G401 (cell line): Measurements from ENCODE around the gene PIGR. TPM values are rescaled to one million over a fixed set of nuclear protein-coding genes. Genes with fewer than 3 reads are reported as not detected.

Experiments
- DNase-seq: peaks from one replicate; pipeline ENCODE4 v3.0.0-alpha.2; 2015; ENCODE audit warnings: low spot score
- in situ Hi-C: cut with HindIII; loops from 2 replicates; pipeline ENCODE4 v1.10.0; 2016; ENCODE audit warnings: low sequenced_read_pairs, mixed read lengths
- total RNA-seq: library from RNA; depleted of rRNA; stranded (reverse); fragments of >200 nt; shearing (Covaris generic); gene quantifications from 2 replicates; pipeline ENCODE4 v1.2.3, GENCODE V29; 2014

The PIGR gene
- total RNA-seq, 1 experiment from 2014 or later: not detected

DNA sequence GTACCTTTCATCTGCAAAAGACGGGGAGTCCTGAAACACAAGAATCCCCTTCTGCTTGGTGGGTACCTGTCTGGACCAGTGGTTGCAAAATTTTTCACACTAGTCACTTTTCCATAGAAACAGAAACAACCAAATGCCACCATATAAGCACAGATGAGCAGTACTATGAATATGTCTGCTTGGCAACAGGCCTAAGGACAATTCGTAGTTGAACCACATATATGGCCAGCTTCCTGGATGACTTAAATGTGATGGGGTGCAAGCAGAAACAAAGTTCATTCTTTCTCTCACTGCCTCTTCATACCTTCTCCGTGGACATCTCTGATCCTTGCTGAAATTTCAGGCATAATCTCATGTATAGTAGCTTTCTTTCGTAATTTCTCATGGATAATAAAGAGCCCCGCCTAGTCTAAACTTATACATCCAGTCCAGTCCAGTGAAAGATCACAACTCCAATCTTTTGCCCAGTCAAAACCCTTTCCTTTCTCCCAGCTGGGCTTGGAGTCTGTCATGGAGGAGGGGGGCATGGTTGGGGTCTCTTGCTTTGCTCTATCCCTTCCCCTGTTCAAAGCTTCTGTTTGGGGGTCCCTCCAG is 16.9 kb upstream of the PIGR start:
- in situ Hi-C loops: no loop called here
- no peak for DNase-seq

GRCh38 chr1:206962272-206962671 is 16.0 kb upstream of the PIGR start:
- no peak for DNase-seq
- in situ Hi-C loops: no loop called here

GRCh38 chr1:206961668-206962067 is 15.4 kb upstream of the PIGR start:
- DNase-seq: no peak
- in situ Hi-C loops: no loop called here

- in situ Hi-C loops: no loop called here
- no peak for DNase-seq
These were observed 14.6 kb upstream of the PIGR start for GRCh38 chr1:206960676-206961386.

DNA sequence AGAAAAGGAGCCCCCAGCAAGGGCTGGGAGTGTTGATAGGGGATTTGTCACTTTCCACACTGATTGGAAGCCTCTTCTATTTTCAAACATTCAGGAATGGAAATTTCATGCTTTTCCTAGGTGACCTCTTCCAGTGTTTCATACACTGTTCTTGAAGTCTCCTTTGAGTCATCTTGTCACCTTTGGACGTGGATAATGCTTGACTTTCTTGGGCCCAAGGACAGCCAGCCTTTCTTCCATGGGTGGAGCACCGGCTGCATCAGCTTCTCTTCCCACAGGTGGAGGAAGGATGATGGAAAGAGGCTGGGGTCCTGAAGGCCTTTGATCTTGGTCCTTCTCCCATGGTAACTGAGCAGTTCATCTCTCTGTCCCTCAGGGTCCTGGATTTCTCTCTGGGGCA is 11.9 kb upstream of the PIGR start:
- in situ Hi-C loops: no loop called here
- no peak for DNase-seq

- DNase-seq: no peak
- in situ Hi-C loops: no loop called here
These were observed 11.4 kb upstream of the PIGR start for GRCh38 chr1:206957639-206958038.

DNA sequence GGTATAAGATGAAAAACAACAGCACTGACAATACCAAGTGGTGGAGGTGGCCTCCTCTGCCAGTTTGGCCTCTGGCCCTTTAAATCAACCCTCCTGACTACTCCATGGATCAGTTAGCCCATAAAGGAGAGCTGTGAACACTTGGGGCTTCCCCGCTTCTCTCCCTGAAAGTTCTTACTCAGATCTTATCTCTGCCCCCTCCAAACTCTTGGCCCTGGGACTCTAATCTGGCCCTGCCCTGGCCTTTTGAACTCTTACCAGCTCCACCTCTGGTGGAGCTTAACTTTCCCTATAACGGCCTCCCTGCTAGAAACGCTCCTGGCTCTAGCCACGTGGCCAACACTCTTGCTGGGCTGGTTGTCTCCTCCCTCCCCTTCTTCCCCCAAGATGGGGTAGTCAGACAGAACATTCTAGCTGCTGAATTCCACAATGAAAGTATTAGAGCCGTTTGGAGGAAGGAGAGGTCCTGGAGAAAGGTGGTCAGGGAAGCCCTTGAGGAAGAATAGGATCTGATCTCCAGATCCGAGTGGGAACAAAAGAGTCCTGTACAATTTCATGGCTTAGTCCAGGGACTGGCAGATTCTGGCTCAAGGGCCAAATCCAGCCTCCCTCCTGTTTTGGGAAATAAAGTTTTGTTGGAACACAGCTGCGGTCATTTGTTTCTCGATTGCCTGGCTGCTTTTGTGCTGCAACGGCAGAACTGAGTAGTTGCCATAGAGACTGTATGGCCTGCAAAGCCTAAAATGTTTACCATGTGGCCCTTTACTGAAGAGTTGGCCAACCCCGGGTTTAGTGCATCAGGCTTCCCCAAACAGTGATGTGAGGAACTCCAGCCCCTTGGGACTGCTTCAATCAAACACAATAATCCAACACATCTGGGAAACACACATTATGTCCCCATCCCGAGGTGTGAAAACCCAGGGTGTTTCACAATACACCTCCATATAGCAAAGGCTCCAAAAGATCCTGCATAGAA is 9.5 kb upstream of the PIGR start:
- no peak for DNase-seq
- in situ Hi-C loops: no loop called here

GRCh38 chr1:206954459-206955342 is 8.4 kb upstream of the PIGR start:
- in situ Hi-C loops: no loop called here
- no peak for DNase-seq

GRCh38 chr1:206953626-206954025 is 7.4 kb upstream of the PIGR start:
- no peak for DNase-seq
- in situ Hi-C loops: no loop called here

DNA sequence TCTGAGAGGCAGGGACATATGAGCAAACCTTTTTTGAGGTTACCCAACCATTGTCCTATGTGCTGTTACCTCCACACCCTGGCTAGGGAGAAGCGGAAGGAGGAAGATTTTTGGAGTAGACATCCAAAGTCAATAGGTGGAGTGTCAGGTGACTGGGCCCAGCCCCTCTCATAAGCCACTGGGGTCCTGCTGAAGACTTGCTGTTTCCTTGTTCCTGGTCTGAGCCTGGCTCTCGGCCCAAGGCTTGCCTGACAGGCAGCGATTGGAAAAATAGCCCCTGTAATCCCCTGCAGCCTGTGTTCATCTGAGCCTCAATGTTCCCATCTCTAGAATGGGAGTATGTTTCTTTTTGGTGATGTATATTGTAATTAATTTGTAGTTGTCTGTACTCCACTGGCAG is 6.9 kb upstream of the PIGR start:
- no peak for DNase-seq
- in situ Hi-C loops: no loop called here

GRCh38 chr1:206952171-206952570 is 5.9 kb upstream of the PIGR start:
- DNase-seq: no peak
- in situ Hi-C loops: no loop called here

DNA sequence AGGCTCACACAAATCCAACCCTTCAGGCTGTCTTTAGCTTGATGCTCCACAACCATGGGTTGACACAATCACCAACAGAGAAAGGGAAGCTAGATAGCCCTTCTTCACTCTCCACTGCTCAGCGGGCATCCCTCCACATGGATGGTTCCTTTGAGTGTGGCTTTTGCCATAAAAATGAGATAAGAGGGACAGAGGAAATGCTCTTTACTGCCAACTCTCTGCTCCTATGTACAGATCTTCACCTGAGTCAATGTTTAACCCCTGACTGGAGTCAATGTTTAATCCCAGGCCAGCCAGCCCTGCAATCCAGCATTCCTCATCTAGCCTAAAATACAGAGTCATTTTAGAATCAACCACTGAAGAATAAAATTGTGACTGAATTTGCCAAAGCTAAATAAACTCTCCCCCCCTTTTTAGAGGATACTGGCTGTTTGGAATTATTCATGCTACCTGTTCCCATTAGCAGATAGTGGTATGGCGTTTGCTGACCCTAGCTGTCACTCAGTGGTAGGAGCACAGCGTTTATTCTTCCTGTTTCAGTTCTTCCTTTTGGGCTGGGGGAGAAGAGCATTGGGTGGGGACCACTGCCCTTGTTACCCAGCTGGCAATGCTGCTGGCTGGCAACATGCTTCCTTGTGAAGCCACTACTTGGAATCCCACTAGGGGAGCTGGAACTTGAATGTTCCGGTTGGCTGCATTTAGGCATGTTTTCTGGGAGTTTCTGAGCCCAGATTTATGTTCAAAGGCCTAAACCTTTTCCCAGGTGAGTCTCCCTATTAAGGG is 5.2 kb upstream of the PIGR start:
- in situ Hi-C loops: no loop called here
- DNase-seq: no peak

DNA sequence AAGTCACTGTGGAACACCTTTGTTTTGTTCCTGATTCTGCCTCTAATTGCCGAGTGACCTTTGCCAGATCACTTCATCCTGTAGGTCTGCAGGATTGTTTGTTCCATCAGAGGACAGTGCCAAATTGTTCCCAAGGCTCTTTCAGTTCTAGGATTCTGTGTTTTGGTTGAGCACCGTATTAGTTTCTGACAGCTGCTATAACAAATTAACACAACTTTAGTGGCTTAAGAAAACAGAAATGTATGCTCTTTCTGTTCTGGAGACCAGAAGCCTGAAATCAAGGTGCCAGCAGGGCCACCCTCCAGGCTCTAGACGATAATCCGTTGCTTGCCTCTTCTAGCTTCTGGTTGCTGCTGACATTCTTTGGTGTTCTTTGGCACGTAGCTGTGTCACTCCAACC is 3.4 kb upstream of the PIGR start:
- in situ Hi-C loops: no loop called here
- DNase-seq: no peak

DNA sequence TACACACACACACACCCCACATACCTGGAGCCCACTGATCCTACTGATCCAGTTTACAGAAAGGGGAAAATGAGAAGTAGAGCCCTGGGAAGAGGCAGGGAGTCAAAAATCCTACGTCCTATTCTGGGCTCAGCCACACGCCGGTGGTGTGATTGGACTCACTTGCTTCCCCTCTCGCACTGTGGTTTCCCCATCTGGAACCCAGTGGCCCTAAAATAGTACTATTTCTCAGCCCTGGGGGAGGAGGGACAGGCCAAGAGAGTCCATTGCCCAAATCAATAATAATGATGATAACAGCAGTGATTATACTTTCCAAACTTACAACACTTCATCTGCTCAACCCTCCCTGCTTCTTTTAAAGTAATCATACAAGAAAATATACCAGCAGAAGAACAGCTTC is 2.9 kb upstream of the PIGR start:
- in situ Hi-C loops: no loop called here
- no peak for DNase-seq

GRCh38 chr1:206947255-206947654 is 989 bp upstream of the PIGR start:
- DNase-seq: no peak
- in situ Hi-C loops: no loop called here

DNA sequence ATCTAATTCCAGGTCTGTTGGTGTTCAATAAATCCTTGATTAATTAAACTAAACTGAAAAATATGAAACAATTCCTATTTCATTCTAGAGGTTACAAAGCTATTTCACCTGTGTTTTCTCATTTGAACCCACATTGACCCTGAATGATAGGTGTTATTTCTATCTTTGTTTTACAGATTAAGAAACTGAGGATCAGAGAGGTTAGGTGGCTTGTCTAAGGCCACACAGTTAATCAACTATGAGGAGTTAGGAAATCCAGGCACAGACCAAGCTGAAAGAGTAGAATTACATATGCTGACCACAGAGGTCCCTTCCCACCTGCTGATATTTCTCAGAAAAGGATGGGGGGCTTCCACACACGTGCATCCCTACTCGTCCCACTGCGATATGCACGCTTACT is 487 bp downstream of the PIGR start:
- in situ Hi-C loops: no loop called here
- no peak for DNase-seq

GRCh38 chr1:206944703-206945102 is 1.6 kb downstream of the PIGR start:
- in situ Hi-C loops: no loop called here
- DNase-seq: no peak

- DNase-seq: no peak
- in situ Hi-C loops: no loop called here
These were observed 4.4 kb downstream of the PIGR start for GRCh38 chr1:206941766-206942418.
